Subcutaneous adipose tissue (tissue), 4 donors: ENCODE measurements around the gene SRF. TPM values are rescaled to one million over a fixed set of nuclear protein-coding genes. Genes with fewer than 3 reads are reported as not detected.

Source experiments
- CTCF ChIP-seq: fragments of 450-650 bp; IDR thresholded peaks from one replicate; pipeline ENCODE4 v1.5.1; 2016; ENCODE audit warnings: low read depth, mild to moderate bottlenecking, control low read depth, antibody characterized with exemption, moderate library complexity
- total RNA-seq, 4 donors: library from RNA; depleted of rRNA; stranded (reverse); fragments of >200 nt; gene quantifications; one replicate each; pipeline ENCODE4 v1.1.0, GENCODE V29; 2016

SRF gene
- total RNA-seq, 4 donors from 2014 or later = 8.5 to 22.8 (median 10.6) TPM

GRCh38 chr6:43173591-43174262, 2.7 kb downstream of the SRF start:
- no peak for TF ChIP-seq CTCF

GRCh38 chr6:43174263-43175112, 3.4 kb downstream of the SRF start:
- no peak for TF ChIP-seq CTCF

- TF ChIP-seq CTCF = no peak
Measured at GRCh38 chr6:43175676-43176422, 4.8 kb downstream of the SRF start.

- no peak for TF ChIP-seq CTCF
Measured at GRCh38 chr6:43176423-43176786, 5.3 kb downstream of the SRF start.

- no peak for TF ChIP-seq CTCF
Measured at GRCh38 chr6:43178150-43178549, 7.1 kb downstream of the SRF start.

GRCh38 chr6:43178951-43179830, 8.1 kb downstream of the SRF start:
- TF ChIP-seq CTCF = no peak
